ENCODE data around the gene EVPLL.
"Not testable (repeated sequence)": the region's sequence is repeated elsewhere in the genome, so short reads cannot be mapped to it uniquely, and the experiment has no call there.

The EVPLL gene

GRCh38 chr17:18379246-18380146, 1.9 kb downstream of the EVPLL start:
- no peak for DNase-seq

GRCh38 chr17:18380471-18381157, 3.0 kb downstream of the EVPLL start:
- DNase-seq: no peak

GRCh38 chr17:18381158-18381952, 3.8 kb downstream of the EVPLL start:
- DNase-seq: no peak

- DNase-seq: no peak
These were observed 4.3 kb downstream of the EVPLL start for GRCh38 chr17:18381953-18382245.

DNA sequence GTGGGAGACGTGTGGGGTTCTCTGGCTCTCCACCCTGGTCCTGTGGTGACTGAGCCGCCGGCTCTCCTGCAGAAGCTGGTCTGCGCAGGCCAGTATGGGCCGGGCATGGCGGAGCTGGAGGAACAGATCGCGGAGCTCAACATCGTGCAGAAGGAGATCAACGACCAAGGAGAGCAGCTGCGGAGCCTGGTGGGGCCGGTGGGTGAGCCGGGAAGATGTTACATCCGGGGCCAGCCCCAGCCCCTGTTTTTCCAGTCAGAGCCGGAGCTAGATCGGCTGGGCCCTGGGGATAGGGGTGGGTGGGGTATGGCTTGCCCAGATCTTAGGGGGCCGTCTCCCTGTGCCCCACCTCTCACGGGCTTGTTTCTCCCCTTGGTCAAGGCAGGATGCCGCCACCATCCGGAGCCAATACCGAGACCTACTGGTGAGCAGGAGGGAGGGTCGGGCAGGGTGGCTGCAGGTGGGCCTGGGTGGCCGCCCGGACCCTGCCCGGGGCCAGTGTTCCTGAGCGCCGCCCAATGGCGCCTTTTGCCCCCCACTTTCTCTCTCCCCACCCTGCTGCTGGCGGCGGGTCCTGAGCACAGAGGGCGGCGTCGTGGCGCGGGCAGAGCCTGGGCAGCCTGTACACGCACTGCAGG, 5.0 kb downstream of the EVPLL start:
- DNase-seq: no peak

- peak in 2 of 5 experiments; percentile 6 to 65 for DNase-seq
These were observed 5.5 kb downstream of the EVPLL start for GRCh38 chr17:18383079-18383481.

GRCh38 chr17:18384271-18384670, 6.7 kb downstream of the EVPLL start:
- DNase-seq: not testable (repeated sequence)

DNA sequence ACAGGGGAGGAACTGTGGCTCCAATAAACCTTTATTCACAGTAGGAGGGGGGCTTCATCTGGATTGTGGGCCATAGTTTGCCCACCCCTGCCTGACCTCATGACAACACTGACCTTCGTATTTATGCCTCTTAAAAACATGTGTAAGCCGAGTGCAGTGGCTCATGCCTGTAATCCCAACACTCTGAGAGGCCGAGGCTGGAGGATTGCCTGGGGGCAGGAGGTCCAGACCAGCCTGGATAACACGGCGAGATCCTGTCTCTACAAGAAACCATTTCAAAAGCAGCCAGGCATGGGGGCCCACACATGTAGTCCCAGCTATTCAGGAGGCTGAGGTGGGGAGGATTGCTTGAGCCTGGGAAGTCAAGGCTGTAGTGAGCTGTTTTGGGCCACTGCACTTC, 10.0 kb downstream of the EVPLL start:
- DNase-seq: not testable (repeated sequence)

DNA sequence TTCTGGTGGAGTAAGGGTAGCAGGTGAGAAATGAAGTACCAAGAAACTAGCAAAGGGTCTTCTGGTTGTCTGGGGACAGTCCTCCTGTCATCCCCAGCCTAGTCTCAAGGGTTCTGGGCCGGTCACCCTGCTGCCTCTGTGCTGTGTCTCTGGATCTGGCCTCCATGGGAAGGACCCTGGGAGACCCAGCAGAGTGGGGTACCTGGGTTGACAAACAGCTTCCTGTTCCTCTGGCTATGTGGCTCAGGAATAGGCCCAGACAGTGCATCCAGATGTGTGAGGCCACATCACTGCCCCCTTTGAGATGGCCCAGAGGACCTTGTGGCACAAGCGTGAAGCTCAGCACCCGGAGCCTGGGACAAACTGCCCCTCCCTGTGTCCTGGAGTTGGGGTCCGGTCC, 10.7 kb downstream of the EVPLL start:
- DNase-seq: not testable (repeated sequence)

DNA sequence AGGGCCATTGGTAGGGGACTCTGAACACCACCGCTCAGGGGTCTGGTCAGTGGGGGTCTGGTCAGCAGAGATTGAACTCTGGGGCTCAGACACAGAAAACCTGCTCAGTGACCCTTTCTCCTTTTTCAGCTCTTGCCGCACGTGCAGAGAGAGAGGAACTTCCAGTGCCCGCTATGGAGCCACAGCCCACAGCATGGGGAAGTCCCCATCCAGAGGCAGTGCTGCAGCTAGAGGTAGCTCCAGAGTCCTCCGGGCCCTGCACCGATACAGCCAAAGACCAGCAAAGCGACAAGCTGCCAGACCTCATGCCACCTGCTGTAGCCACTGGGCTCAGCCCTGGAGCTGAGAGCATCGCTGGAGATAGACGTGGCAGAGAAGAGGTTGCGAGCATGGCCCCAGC, 11.2 kb downstream of the EVPLL start:
- not testable (repeated sequence) for DNase-seq

DNA sequence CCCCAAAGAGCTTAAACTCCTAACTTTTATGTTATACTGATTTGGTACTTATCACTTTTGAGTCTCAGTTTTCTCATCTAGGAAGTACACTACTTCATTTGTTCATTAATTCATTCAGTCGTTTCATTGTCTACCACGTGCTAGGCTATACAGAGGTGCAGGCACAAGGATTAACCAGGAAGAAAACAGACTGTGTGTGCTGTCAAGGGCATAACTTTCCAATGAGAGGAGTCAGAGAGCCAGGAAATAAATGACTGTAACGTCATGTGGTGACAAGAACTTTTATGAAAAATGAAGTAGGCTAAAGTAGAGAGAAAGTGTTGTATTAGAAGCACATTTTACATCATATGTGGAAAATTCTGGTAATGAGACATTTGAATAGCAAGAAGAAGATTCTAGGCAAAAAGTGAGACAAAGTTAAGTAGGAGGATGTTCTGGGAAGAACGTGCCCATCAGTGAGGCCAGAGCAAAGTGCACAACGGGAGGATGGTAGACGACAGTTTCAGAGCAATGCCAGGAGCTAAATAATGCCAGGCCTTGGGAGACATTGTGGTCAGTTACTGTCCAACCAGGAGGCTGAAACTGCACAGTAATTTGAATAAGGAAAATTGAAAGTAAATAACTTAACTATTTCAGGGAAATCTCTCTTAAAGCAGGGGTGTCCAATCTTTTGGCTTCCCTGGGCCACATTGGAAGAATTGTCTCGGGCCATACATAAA, 24.5 kb downstream of the EVPLL start:
- not testable (repeated sequence) for DNase-seq

GRCh38 chr17:18403166-18403565, 25.6 kb downstream of the EVPLL start:
- not testable (repeated sequence) for DNase-seq

DNA sequence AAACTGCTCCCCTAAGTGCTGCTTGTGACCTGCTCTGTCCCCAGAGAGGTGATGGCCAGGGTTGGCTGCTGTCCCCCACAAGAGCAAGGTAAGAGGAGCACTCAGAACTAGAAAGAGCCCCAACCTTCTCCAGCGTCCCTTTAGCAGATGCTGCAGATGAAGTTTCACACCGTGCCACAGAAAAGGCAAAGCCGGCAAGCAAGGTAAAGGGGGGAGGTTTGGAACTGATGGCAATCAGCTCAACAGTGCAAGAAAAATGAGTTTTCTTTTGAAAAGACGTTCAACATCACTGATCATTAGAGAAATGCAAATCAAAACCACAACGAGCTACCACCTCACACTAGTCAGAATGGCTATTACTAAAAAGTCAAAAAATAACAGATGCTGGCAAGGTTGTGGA, 26.0 kb downstream of the EVPLL start:
- DNase-seq: not testable (repeated sequence)

DNA sequence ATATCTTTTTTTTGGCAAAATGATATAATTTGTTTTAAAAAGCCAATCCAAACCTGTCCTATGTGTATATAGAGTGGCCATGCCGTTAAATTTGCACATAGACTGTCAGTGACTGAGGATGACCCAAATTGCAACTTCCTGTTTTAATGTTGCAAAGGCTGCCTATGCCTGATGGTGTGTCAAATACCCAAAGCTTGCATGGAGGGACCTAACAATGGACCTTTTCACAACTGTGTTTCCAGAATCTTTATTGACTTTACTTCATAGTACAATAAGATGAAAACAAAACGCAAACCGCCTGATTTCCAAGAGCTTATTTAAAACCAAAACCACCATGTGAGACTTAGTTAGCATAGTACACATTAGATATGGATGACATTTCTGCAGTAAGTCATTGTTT, 31.3 kb downstream of the EVPLL start:
- peak in 1 of 5 experiments; percentile 33 for DNase-seq

DNA sequence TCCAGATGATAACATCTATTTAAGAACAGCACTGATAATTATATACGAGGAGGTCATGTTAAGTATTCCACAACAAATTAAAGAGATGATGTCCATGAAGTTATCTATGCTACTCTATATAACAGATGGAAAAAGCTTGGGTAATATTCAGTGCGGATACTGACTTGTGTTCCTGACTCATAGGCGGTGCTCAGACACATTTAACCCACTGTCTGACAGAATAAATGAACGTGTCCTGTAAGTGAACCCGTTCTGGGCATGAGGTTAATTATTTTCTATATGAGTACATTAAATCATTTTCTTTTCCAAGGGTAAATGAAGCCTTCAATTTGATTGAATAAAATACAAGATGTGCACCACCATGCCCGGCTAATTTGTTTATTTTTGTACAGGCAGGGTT, 31.7 kb downstream of the EVPLL start:
- DNase-seq: not testable (repeated sequence)

DNA sequence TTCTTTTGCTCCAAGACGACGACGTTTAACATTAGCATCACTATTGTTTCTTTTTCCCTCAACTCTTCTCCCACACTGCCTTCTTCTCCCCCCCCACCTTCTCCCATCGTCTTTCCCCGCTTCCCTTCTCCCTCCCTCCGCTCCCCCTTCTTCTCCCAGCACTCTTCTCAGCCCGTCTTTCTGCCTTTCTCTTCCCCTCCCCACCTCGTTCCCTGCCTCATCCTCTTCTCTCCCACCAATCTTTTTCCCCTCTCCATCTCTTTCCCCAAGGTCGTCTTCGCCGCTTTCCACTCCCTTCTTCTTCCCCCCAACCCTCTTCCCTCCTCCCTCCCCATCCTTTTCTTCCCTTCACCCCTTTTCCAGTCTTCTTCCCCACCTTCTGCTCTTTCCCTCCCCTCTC, 33.2 kb downstream of the EVPLL start:
- DNase-seq: not testable (repeated sequence)

GRCh38 chr17:18411377-18411864, 33.8 kb downstream of the EVPLL start:
- DNase-seq: peak in 1 of 5 experiments; percentile 19

DNA sequence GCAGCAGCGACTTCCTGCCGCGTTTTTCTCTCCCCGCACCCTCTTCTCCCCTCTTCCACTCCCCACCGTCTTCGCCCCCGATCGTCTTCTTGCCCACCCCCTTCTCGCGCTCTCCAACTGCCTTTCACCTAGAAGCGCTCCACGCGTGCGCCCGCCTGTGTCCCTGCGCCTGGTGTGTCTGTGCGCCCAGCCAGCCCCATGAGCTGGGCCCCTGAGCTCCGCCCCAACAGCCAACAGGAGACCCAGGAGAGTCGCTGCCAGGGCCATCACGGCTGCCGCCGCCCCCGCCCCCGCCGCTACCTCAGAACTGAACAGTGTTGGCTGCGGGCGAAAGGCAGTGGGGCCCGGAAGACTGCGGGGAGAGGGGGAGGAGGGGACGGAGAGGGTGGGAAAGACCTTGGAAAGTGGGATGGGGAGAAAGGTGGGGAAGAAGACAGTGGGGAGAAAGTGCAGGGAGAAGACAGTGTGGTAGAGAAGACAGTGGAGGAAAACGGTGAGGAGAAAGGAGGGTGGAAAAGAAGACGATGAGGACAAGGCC, 34.5 kb downstream of the EVPLL start:
- DNase-seq: not testable (repeated sequence)

DNA sequence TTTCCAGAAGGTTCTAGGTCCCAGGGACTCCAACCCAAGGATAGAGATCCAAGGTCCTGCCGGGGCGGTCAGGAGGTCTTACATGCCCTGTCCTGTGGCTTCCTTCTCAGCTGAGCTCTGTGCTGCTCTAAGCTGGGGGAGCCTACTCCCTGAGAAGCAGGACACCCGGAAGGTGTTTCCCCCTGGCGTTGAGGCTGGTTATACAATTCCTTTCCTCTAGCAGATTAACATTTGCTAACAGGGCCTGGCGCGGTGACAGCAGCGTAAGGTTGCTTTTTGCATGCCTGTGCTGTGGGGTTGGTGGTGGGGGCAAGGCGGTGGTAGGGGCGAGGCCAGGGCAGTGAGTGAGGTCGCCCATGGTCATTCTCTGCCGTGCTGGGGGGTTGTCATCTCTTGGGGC, 43.9 kb downstream of the EVPLL start:
- DNase-seq: not testable (repeated sequence)

- not testable (repeated sequence) for DNase-seq
These were observed 44.9 kb downstream of the EVPLL start for GRCh38 chr17:18422464-18422863.

DNA sequence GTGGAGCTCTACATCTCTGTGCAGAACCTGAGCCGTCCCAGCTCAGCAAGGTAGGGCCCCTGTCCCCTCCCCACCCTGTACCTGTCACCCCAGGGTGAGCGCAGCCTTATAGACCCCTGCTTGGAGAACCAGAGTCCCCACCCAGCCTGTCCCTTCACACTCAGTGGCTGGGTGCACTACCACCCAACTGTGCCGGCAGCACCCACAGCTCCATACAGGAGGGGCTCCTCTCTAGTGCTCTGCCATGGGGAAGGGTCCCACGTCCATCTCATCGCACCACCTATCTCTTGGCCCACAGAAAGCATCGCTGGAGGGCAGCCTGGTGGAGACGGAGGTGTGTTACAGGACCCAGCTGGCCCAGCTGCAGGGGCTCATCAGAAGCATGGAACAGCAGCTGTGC, 45.4 kb downstream of the EVPLL start:
- not testable (repeated sequence) for DNase-seq

- DNase-seq: not testable (repeated sequence)
These were observed 48.0 kb downstream of the EVPLL start for GRCh38 chr17:18425593-18425992.

Data from T-helper 2 cell (primary cell).